GM12873 (cell line): ENCODE data around the gene LTO1.

Source experiments
- TF ChIP-seq, protein P1 (sequence below): IDR thresholded peaks from 2 replicates; pipeline ENCODE4 v1.5.1; 2012; ENCODE audit warnings: low read depth, mild to moderate bottlenecking, moderate library complexity, low read length, control low read depth; ENCODE audit not compliant: insufficient read depth; ENCODE audit errors: missing control alignments

The LTO1 gene

DNA sequence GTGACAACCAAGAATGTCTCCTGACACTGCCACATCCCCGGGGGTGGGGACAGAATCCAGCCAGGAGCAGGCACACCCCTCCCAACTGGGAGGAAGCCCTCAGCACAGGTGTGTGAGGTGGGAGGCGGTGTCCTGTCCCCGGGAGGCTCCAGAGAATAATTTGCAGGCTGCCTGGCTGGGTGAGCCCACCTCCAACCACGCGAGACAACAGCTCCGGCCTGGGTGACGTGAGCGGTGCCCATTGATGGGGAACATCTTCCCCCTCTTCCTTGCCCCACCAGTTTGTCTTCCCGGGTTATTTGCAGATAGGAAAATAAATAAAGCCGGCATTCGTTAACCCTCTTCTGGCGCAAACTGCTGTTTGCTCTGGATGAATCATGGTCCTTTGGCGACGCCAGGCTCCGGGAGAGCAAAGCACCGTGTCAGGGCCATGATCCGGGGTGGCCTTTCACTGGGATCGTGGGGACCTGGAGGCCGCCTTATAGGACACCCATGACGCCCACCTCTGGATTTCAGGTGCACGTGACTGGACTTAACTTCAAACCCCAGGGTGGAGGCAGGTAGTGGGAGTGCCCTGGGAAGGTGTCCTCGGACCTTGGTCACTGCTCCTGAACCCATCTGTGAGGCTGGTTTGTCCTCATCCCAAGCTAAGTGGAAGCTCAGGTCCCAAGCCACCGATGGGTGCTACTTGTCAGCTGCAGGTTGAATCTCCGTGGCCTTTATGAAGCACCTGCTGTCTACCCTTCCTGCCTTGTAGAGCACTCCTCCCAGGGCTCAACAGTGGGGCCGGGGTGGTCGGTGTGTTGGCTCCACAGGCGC lies 20.3 kb downstream of the LTO1 start:
- TF ChIP-seq, protein P1, sequence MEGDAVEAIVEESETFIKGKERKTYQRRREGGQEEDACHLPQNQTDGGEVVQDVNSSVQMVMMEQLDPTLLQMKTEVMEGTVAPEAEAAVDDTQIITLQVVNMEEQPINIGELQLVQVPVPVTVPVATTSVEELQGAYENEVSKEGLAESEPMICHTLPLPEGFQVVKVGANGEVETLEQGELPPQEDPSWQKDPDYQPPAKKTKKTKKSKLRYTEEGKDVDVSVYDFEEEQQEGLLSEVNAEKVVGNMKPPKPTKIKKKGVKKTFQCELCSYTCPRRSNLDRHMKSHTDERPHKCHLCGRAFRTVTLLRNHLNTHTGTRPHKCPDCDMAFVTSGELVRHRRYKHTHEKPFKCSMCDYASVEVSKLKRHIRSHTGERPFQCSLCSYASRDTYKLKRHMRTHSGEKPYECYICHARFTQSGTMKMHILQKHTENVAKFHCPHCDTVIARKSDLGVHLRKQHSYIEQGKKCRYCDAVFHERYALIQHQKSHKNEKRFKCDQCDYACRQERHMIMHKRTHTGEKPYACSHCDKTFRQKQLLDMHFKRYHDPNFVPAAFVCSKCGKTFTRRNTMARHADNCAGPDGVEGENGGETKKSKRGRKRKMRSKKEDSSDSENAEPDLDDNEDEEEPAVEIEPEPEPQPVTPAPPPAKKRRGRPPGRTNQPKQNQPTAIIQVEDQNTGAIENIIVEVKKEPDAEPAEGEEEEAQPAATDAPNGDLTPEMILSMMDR = no peak

GRCh38 chr11:69654001-69654659 lies 21.0 kb downstream of the LTO1 start:
- TF ChIP-seq, protein P1 = no peak

GRCh38 chr11:69653406-69653960 lies 21.7 kb downstream of the LTO1 start:
- TF ChIP-seq, protein P1 = no peak

DNA sequence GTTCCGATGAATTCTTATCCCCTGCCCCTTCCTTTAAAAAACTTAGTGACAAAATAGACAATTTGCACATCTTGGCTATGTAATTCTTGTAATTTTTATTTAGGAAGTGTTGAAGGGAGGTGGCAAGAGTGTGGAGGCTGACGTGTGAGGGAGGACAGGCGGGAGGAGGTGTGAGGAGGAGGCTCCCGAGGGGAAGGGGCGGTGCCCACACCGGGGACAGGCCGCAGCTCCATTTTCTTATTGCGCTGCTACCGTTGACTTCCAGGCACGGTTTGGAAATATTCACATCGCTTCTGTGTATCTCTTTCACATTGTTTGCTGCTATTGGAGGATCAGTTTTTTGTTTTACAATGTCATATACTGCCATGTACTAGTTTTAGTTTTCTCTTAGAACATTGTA lies 22.2 kb downstream of the LTO1 start:
- TF ChIP-seq, protein P1 = no peak

GRCh38 chr11:69651834-69652620 lies 23.1 kb downstream of the LTO1 start:
- TF ChIP-seq, protein P1 = no peak

DNA sequence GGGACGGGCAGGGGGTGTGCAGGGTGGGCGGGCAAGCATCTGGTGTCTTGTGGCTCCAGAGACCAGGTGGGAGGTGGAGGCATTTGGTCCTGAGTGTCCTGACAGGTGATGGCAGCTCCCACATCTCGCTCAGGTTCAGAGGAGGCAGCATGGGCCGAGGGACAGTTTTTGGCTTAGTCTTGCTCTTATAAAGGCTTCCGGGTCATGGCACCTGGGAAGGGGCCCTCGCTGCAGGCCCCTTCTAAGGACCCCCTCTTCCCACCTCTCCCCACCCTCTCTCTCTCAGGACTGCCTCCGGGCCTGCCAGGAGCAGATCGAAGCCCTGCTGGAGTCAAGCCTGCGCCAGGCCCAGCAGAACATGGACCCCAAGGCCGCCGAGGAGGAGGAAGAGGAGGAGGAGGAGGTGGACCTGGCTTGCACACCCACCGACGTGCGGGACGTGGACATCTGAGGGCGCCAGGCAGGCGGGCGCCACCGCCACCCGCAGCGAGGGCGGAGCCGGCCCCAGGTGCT lies 24.3 kb downstream of the LTO1 start:
- TF ChIP-seq, protein P1 = no peak
